ENCODE measurements around the gene GALC. TPM values are rescaled to one million over a fixed set of nuclear protein-coding genes. Genes with fewer than 3 reads are reported as not detected.
A peak's percentile ranks its signal among the peaks of the same experiment; 100 is the strongest.

GALC gene
- total and polyA plus RNA-seq, 9 of the 15 experiments (the other 6 are each of a cell fraction or from before 2014, with no cell fraction given): 1.6 to 15.0 (median 7.3) TPM

- TF ChIP-seq ID3 (CRISPR knock-in tag; IDR thresholded peaks at IDR 0.05) (no peak), ID3 (tag; IDR thresholded peaks at IDR 0.05) (peak; percentile 31; the same call in 1 of the 2 replicates), TCF3 (CRISPR knock-in tag; IDR thresholded peaks at IDR 0.05) (0 out of 2 replicates have a peak, but pooled peaks have one; percentile 32), ZNF184 (CRISPR knock-in tag; IDR thresholded peaks at IDR 0.05) (no peak), E2F6 (IDR thresholded peaks at IDR 0.05; ENCODE audit: borderline replicate concordance in 1 of 2, extremely low read depth in 1 of 2, insufficient read depth in 1 of 2, insufficient read length in 1 of 2, low read depth in 1 of 2, low read length in 1 of 2, poor library complexity in 1 of 2, severe bottlenecking in 1 of 2) (no peak), POLR2H (tag; IDR thresholded peaks at IDR 0.05; ENCODE audit: low read depth) (no peak), GABPA (tag; conservative IDR thresholded peaks at IDR 0.05; ENCODE audit: low read depth) (0 out of 2 replicates have a peak, but pooled peaks have one; percentile 12), CHD2 (IDR thresholded peaks at IDR 0.05; ENCODE audit: low read depth, low read length) (no peak), MTF1 (CRISPR knock-in tag; IDR thresholded peaks at IDR 0.05; ENCODE audit: borderline replicate concordance) (no peak), SMARCA5 (IDR thresholded peaks at IDR 0.05) (no peak), PBX2 (CRISPR knock-in tag; IDR thresholded peaks at IDR 0.05; ENCODE audit: low read depth) (no peak), PBX2 (tag; conservative IDR thresholded peaks at IDR 0.05; ENCODE audit: low read depth) (no peak), U2AF2 (optimal IDR thresholded peaks at IDR 0.05; ENCODE audit: low read depth, low read length) (no peak), SPI1 (IDR thresholded peaks at IDR 0.05; ENCODE audit: borderline replicate concordance, low read depth, low read length) (peak; percentile 57; the same call in 1 of the 2 replicates), XRCC3 (IDR thresholded peaks at IDR 0.05) (no peak), MYBL2 (IDR thresholded peaks at IDR 0.05; ENCODE audit: low read depth) (no peak), MYBL2 (CRISPR knock-in tag; IDR thresholded peaks at IDR 0.05; ENCODE audit: borderline replicate concordance) (no peak), ZC3H8 (IDR thresholded peaks at IDR 0.05) (no peak), RBFOX2 (IDR thresholded peaks at IDR 0.05; ENCODE audit: low read depth, low read length) (no peak), MNT (conservative IDR thresholded peaks at IDR 0.05) (no peak), CEBPB (tag; IDR thresholded peaks at IDR 0.05) (no peak), SUPT5H (IDR thresholded peaks at IDR 0.05) (no peak)
These were observed 30.7 kb upstream of the GALC start (continued) for GRCh38 chr14:88023658-88024187.
